GM12891 (cell line): ENCODE results near the gene ZNF71.

Experiments used
- PAX5 ChIP-seq: IDR thresholded peaks from 2 replicates; pipeline ENCODE4 v1.6.1; 2011; ENCODE audit warnings: low read length, moderate library complexity, mild to moderate bottlenecking; ENCODE audit not compliant: insufficient read depth, severe bottlenecking
- POLR2A ChIP-seq: IDR thresholded peaks from 2 replicates; pipeline ENCODE4 v1.6.1; 2011; ENCODE audit warnings: low read depth, low read length, control low read depth
- POLR2AphosphoS5 ChIP-seq: IDR thresholded peaks from 2 replicates; pipeline ENCODE4 v1.6.1; 2011; ENCODE audit warnings: low read depth, low read length, control low read depth
- POU2F2 ChIP-seq: IDR thresholded peaks from 2 replicates; pipeline ENCODE4 v1.6.1; 2011; ENCODE audit warnings: low read depth, mild to moderate bottlenecking, control low read depth, low read length, moderate library complexity
- SPI1 ChIP-seq: IDR thresholded peaks from 2 replicates; pipeline ENCODE4 v1.6.1; 2011; ENCODE audit warnings: low read depth, low read length, control low read depth
- TAF1 ChIP-seq: IDR thresholded peaks from 2 replicates; pipeline ENCODE4 v1.6.1; 2011; ENCODE audit warnings: low read depth, low read length, control low read depth

GRCh38 chr19:56613639-56614038, 18.5 kb downstream of the ZNF71 start:
- no peak for TF ChIP-seq POLR2A
- TF ChIP-seq POLR2AphosphoS5, result no peak
- TF ChIP-seq TAF1, result no peak
- no peak for TF ChIP-seq SPI1
- no peak for TF ChIP-seq POU2F2
- TF ChIP-seq PAX5, result no peak
